22Rv1 (cell line): ENCODE measurements around the gene NMNAT2.

Experiments
- ZFX ChIP-seq: fragments of 450-650 bp; IDR thresholded peaks from 2 replicates; pipeline ENCODE4 v1.6.1; 2017; ENCODE audit warnings: antibody characterized with exemption, borderline replicate concordance
- TF ChIP-seq, protein P1 (sequence below): fragments of 450-650 bp; IDR thresholded peaks from 2 replicates; pipeline ENCODE4 v1.5.1; 2017; ENCODE audit warnings: mild to moderate bottlenecking

DNA sequence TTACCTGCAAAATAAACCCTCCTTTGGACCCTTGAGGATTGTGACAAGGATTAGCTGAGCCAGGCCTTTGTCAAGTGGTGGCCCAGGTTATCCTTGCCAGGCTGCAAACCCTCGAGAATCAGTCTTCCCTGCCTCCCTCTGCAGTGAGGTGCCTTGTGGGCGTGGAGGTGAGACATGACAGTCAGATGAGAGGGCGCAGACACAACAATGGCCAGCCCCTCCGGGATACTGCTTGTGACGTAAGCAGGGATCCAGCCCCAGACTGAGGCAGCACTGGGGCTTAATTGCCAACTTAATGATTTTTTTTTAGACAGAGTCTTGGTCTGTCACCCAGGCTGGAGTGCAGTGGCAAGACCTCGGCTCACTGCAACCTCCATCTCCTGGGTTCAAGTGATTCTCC lies 127.6 kb downstream of the NMNAT2 start:
- TF ChIP-seq, protein P1, sequence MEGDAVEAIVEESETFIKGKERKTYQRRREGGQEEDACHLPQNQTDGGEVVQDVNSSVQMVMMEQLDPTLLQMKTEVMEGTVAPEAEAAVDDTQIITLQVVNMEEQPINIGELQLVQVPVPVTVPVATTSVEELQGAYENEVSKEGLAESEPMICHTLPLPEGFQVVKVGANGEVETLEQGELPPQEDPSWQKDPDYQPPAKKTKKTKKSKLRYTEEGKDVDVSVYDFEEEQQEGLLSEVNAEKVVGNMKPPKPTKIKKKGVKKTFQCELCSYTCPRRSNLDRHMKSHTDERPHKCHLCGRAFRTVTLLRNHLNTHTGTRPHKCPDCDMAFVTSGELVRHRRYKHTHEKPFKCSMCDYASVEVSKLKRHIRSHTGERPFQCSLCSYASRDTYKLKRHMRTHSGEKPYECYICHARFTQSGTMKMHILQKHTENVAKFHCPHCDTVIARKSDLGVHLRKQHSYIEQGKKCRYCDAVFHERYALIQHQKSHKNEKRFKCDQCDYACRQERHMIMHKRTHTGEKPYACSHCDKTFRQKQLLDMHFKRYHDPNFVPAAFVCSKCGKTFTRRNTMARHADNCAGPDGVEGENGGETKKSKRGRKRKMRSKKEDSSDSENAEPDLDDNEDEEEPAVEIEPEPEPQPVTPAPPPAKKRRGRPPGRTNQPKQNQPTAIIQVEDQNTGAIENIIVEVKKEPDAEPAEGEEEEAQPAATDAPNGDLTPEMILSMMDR = no peak
- no peak for TF ChIP-seq ZFX
